Measurements from ENCODE around the gene ACSL1.
"Not testable (repeated sequence)": the region's sequence is repeated elsewhere in the genome, so short reads cannot be mapped to it uniquely, and the experiment has no call there.

- not testable (repeated sequence) for TF ChIP-seq CTCF (conservative IDR thresholded peaks at IDR 0.05; ENCODE audit: low read depth, low read length); EZH2 (IDR thresholded peaks at IDR 0.05; ENCODE audit: low read length, unreplicated experiment); EZH2phosphoT487 (IDR thresholded peaks at IDR 0.05; ENCODE audit: borderline replicate concordance, low read length)
Observed at GRCh38 chr4:184741651-184742050, 84.1 kb downstream of the ACSL1 start.
